CD14-positive monocyte (primary cell): ENCODE data around the gene PLCD1. TPM values are rescaled to one million over a fixed set of nuclear protein-coding genes. Genes with fewer than 3 reads are reported as not detected.
"Not testable (repeated sequence)": the region's sequence is repeated elsewhere in the genome, so short reads cannot be mapped to it uniquely, and the experiment has no call there.

Experiments
- DNase-seq, 3 donors: peaks; one replicate each; pipeline ENCODE4 v3.0.0-alpha.2; 2011 to 2022
- H2AFZ ChIP-seq: 2 replicates; pipeline ENCODE4 v1.6.0; 2012; ENCODE audit warnings: mild to moderate bottlenecking, low read depth, low read length, inconsistent platforms; ENCODE audit not compliant: insufficient read depth, poor library complexity, severe bottlenecking
- H3K27ac ChIP-seq, 2 donors: 1 replicate in 1 of 2; 2 replicates in 1 of 2; pipeline ENCODE4 v1.5.1; 2012 to 2013; ENCODE audit warnings: low read length in 2 of 2, control low read depth in 1 of 2, inconsistent platforms in 1 of 2, low read depth in 1 of 2, mild to moderate bottlenecking in 1 of 2
- H3K27me3 ChIP-seq, 2 donors: one replicate each; pipeline versions ENCODE4 v1.6.0 to v1.6.1; 2011 to 2013; ENCODE audit warnings: low read length in 2 of 2; ENCODE audit not compliant: control insufficient read depth in 2 of 2, insufficient read depth in 2 of 2
- H3K36me3 ChIP-seq, 2 donors: replicated peaks in 1 of 2; 1 replicate in 1 of 2; 2 replicates in 1 of 2; pipeline versions ENCODE4 v1.5.1 to v1.6.1; 2012 to 2013; ENCODE audit warnings: low read length in 2 of 2, control low read depth in 1 of 2, inconsistent platforms in 1 of 2, mild to moderate bottlenecking in 1 of 2; ENCODE audit not compliant: insufficient read depth in 2 of 2, control insufficient read depth in 1 of 2
- H3K4me1 ChIP-seq, 2 donors: 1 replicate in 1 of 2; 2 replicates in 1 of 2; pipeline versions ENCODE4 v1.5.1 to v1.6.1; 2012 to 2013; ENCODE audit warnings: low read length in 2 of 2, control low read depth in 1 of 2, inconsistent platforms in 1 of 2, mild to moderate bottlenecking in 1 of 2, moderate library complexity in 1 of 2; ENCODE audit not compliant: insufficient read depth in 2 of 2, control insufficient read depth in 1 of 2
- H3K4me2 ChIP-seq: replicated peaks from 2 replicates; pipeline ENCODE3; 2012; ENCODE audit warnings: low read length, moderate library complexity, mild to moderate bottlenecking; ENCODE audit not compliant: poor library complexity, severe bottlenecking; ENCODE audit errors: extremely low read depth
- H3K4me3 ChIP-seq, 3 experiments: fragments of 200-600 bp in 1 of 3; sonication (generic) in 1 of 3; replicated peaks in 1 of 3; 1 replicate in 2 of 3; 2 replicates in 1 of 3; pipeline ENCODE4 v1.5.1; 2011 to 2013; ENCODE audit warnings: low read length in 3 of 3, mild to moderate bottlenecking in 3 of 3, control low read depth in 2 of 3, low read depth in 2 of 3, inconsistent platforms in 1 of 3, moderate library complexity in 1 of 3
- H3K79me2 ChIP-seq: 2 replicates; pipeline ENCODE4 v1.6.0; 2012; ENCODE audit warnings: mild to moderate bottlenecking, control low read depth, inconsistent platforms, low read length, moderate library complexity; ENCODE audit not compliant: insufficient read depth
- H3K9ac ChIP-seq: 2 replicates; pipeline ENCODE4 v1.6.0; 2017; ENCODE audit warnings: low read length, mild to moderate bottlenecking; ENCODE audit not compliant: insufficient read depth, poor library complexity, severe bottlenecking
- H3K9me3 ChIP-seq, 2 donors: replicated peaks in 1 of 2; 1 replicate in 1 of 2; 2 replicates in 1 of 2; pipeline versions ENCODE4 v1.5.1 to v1.6.1; 2012 to 2013; ENCODE audit warnings: low read length in 2 of 2, control low read depth in 1 of 2; ENCODE audit not compliant: control insufficient read depth in 1 of 2, insufficient read depth in 1 of 2
- H4K20me1 ChIP-seq: 2 replicates; pipeline ENCODE4 v1.6.0; 2012; ENCODE audit warnings: mild to moderate bottlenecking, low read length, control low read depth, moderate library complexity; ENCODE audit not compliant: insufficient read depth
- H3K27ac Mint-ChIP-seq, 7 donors: one replicate each; pipeline ENCODE4 v1.8.0; 2020; ENCODE audit warnings: mild to moderate bottlenecking in 7 of 7, mixed read lengths in 7 of 7, moderate library complexity in 6 of 7, inconsistent platforms in 2 of 7
- H3K27me3 Mint-ChIP-seq, 3 donors: one replicate each; pipeline ENCODE4 v1.8.0; 2021 to 2022; ENCODE audit warnings: low read depth in 3 of 3, mild to moderate bottlenecking in 3 of 3, mixed read lengths in 3 of 3, moderate library complexity in 3 of 3, inconsistent platforms in 1 of 3
- H3K36me3 Mint-ChIP-seq, 2 donors: one replicate each; pipeline ENCODE4 v1.8.0; 2020; ENCODE audit warnings: mixed read lengths in 2 of 2, inconsistent platforms in 1 of 2, mild to moderate bottlenecking in 1 of 2
- H3K4me1 Mint-ChIP-seq: one replicate; pipeline ENCODE4 v1.8.0; 2020; ENCODE audit warnings: mild to moderate bottlenecking, mixed read lengths
- H3K4me3 Mint-ChIP-seq, 2 donors: one replicate each; pipeline ENCODE4 v1.8.0; 2020; ENCODE audit warnings: mild to moderate bottlenecking in 2 of 2, mixed read lengths in 2 of 2, moderate library complexity in 1 of 2
- H3K9me3 Mint-ChIP-seq, 7 donors: one replicate each; pipeline ENCODE4 v1.8.0; 2020 to 2022; ENCODE audit warnings: mixed read lengths in 7 of 7, mild to moderate bottlenecking in 6 of 7, moderate library complexity in 6 of 7, inconsistent platforms in 2 of 7
- WGBS: methylation state at CpG from one replicate; pipeline ENCODE4 v1.1.5; 2013; ENCODE audit warnings: missing lambda C conversion rate; ENCODE audit not compliant: insufficient coverage; 5-methylcytosine and 5-hydroxymethylcytosine counted together
- intact Hi-C, 2 donors: fragments of 100-400 bp; cut with micrococcal nuclease; formaldehyde crosslinking; loops; one replicate each; pipeline versions ENCODE4 v1.15.0 to v1.15.1; 2023
- polyA plus RNA-seq, 3 donors: library from polyadenylated mRNA; depleted of rRNA in 1 of 3; unstranded in 2 of 3; stranded (reverse) in 1 of 3; fragments of 300-500 nt in 2 of 3; fragments of >200 nt in 1 of 3; fragmentation: Illumina TruSeq in 2 of 3; gene quantifications; 1 replicate in 2 of 3; 2 replicates in 1 of 3; pipeline ENCODE4 v1.2.3, GENCODE V29; 2012 to 2021
- TF ChIP-seq, protein P1 (sequence below): fragments of 200-600 bp; IDR thresholded peaks from one replicate; pipeline ENCODE4 v1.8.0; 2022; ENCODE audit warnings: antibody characterized with exemption, mild to moderate bottlenecking

The PLCD1 gene
- polyA plus RNA-seq, 3 donors = 4.1 to 6.4 (median 6.0) TPM

GRCh38 chr3:38059148-38059547 lies 29.7 kb upstream of the PLCD1 start:
- TF ChIP-seq, protein P1, sequence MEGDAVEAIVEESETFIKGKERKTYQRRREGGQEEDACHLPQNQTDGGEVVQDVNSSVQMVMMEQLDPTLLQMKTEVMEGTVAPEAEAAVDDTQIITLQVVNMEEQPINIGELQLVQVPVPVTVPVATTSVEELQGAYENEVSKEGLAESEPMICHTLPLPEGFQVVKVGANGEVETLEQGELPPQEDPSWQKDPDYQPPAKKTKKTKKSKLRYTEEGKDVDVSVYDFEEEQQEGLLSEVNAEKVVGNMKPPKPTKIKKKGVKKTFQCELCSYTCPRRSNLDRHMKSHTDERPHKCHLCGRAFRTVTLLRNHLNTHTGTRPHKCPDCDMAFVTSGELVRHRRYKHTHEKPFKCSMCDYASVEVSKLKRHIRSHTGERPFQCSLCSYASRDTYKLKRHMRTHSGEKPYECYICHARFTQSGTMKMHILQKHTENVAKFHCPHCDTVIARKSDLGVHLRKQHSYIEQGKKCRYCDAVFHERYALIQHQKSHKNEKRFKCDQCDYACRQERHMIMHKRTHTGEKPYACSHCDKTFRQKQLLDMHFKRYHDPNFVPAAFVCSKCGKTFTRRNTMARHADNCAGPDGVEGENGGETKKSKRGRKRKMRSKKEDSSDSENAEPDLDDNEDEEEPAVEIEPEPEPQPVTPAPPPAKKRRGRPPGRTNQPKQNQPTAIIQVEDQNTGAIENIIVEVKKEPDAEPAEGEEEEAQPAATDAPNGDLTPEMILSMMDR = no peak

DNA sequence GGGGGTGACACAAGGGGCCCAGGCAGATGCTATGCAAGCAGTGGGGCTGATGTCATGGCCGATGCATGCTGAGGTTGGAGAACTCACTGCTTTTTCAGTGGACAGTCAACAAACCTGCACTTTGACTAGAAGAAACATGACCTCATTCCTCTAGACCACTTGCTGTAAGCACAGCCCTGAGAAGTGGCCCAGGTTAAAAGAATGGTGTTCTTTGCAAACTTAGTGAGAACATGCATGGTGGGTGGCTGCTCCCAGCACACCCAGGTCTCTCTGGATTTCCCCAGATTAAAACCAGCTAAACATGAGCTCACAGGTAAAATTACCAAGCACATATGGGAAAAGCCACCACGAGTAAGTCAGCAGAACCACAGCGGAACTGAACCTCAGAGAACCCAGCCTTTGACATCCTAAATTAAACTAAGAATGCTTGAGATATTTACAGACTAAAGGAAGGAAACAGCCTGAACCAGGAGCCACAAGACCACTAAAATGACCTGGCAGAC lies 25.1 kb upstream of the PLCD1 start:
- H3K79me2 ChIP-seq = no peaks in the 10 kb centered on the region
- no peaks in the 10 kb centered on the region for H3K4me1 ChIP-seq
- no peaks in the 10 kb centered on the region for H4K20me1 ChIP-seq
- no peaks in the 10 kb centered on the region for H3K27me3 ChIP-seq
- whole genome bisulfite sequencing = 100% methylated on average over 1 of the region's 3 CpGs
- no peak overlapping the region for H2AFZ ChIP-seq
- H3K27ac Mint-ChIP-seq = no peak overlapping the region
- no peak overlapping the region for H3K4me2 ChIP-seq
- peaks cover 1 to 7% (median 4%) of the 10 kb centered on the region in 3 donors for H3K27me3 Mint-ChIP-seq
- intact Hi-C loops = no loop called here
- no peak overlapping the region for H3K4me3 Mint-ChIP-seq
- H3K4me3 ChIP-seq = no peak overlapping the region
- H3K36me3 Mint-ChIP-seq = no peaks in the 10 kb centered on the region
- H3K27ac ChIP-seq = no peak overlapping the region
- H3K9me3 ChIP-seq = no peaks in the 10 kb centered on the region
- no peak for DNase-seq
- no peak overlapping the region for H3K9ac ChIP-seq
- H3K36me3 ChIP-seq = no peaks in the 10 kb centered on the region
- peaks cover 0 to 10% (median 4%) of the 10 kb centered on the region in 7 donors for H3K9me3 Mint-ChIP-seq
- H3K4me1 Mint-ChIP-seq = no peaks in the 10 kb centered on the region
- TF ChIP-seq, protein P1 = no peak

More at GRCh38 chr3:38059148-38059547, 29.7 kb upstream of the PLCD1 start:
- Mint-ChIP-seq H3K4me1 (no peaks in the 10 kb centered on the region), H3K27ac (no peak overlapping the region), H3K27me3 (peaks cover 0 to 8% (median 2%) of the 10 kb centered on the region in 3 donors), H3K36me3 (no peaks in the 10 kb centered on the region), H3K4me3 (no peak overlapping the region), H3K9me3 (peaks cover 0 to 3% (median 0%) of the 10 kb centered on the region in 7 donors)
- no peak for DNase-seq
- 100% methylated on average over 2 of the region's 2 CpGs for WGBS
- Histone ChIP-seq H3K79me2 (no peaks in the 10 kb centered on the region), H3K36me3 (no peaks in the 10 kb centered on the region), H3K4me3 (no peak overlapping the region), H3K27me3 (no peaks in the 10 kb centered on the region), H3K4me2 (no peak overlapping the region), H3K4me1 (no peaks in the 10 kb centered on the region), H4K20me1 (no peaks in the 10 kb centered on the region), H3K27ac (no peak overlapping the region), H2AFZ (no peak overlapping the region), H3K9me3 (no peaks in the 10 kb centered on the region), H3K9ac (no peak overlapping the region)
- intact Hi-C loops = no loop called here

DNA sequence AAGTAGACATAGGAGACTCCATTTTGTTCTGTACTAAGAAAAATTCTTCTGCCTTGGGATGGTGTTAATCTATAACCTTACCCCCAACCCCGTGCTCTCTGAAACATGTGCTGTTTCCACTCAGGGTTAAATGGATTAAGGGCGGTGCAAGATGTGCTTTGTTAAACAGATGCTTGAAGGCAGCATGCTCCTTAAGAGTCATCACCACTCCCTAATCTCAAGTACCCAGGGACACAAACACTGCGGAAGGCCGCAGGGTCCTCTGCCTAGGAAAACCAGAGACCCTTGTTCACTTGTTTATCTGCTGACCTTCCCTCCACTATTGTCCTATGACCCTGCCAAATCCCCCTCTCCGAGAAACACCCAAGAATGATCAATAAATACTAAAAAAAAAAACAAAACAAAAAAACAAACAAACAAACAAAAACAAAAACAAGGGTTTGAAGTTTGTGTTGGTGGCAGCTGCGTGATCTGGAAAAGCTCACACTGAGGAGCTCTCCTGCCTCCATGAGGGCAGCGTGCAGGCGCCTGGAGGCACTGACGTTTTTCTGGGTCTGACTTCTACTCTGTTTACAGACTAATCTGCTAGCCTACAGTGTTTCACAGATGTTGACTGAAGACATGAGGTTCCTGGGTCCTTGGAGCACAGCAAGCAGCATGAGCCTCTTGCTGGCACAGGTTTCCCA lies 24.5 kb upstream of the PLCD1 start:
- H3K36me3 Mint-ChIP-seq, H3K79me2 ChIP-seq, H3K4me1 Mint-ChIP-seq, H3K27me3 Mint-ChIP-seq, H3K4me1 ChIP-seq, H3K27me3 ChIP-seq, H3K9me3 Mint-ChIP-seq, H3K9me3 ChIP-seq, H3K4me3 Mint-ChIP-seq, H2AFZ ChIP-seq, DNase-seq, H3K27ac Mint-ChIP-seq, H3K36me3 ChIP-seq, intact Hi-C loops, H3K27ac ChIP-seq, H4K20me1 ChIP-seq, H3K4me3 ChIP-seq, H3K4me2 ChIP-seq, H3K9ac ChIP-seq: not testable (repeated sequence)
- 97% methylated on average over 3 of the region's 9 CpGs for WGBS
